ENCODE data around the gene PLA1A. TPM values are rescaled to one million over a fixed set of nuclear protein-coding genes. Genes with fewer than 3 reads are reported as not detected.

Gene PLA1A
- total RNA-seq: not detected in 2 replicates

GRCh38 chr3:119597548-119598288 lies at the start of gene PLA1A:
PLA1A (plus strand) TSS chr3:119597885; CDS start chr3:119597914, 29 bp downstream.

GRCh38 chr3:119559441-119559963 lies 38.2 kb upstream of the PLA1A start, which contains the start of gene CD80:
CD80 (minus strand) TSS chr3:119559614; CDS start chr3:119557728, 1,886 bp downstream.

GRCh38 chr3:119579366-119580066 lies 18.2 kb upstream of the PLA1A start, which contains the start of gene ADPRH:
ADPRH (plus strand) TSS chr3:119579492; CDS start chr3:119582170, 2,678 bp downstream.

GRCh38 chr3:119660474-119661440 lies 63.1 kb downstream of the PLA1A start, which contains the start of gene POPDC2:
POPDC2 (minus strand) TSS chr3:119660589; CDS start chr3:119660423, 166 bp downstream.

GRCh38 chr3:119676771-119677640 lies 79.3 kb downstream of the PLA1A start, which contains the start of gene COX17:
COX17 (minus strand) TSS chr3:119677406; CDS start chr3:119677310, 96 bp downstream.

Other genes starting within 250 kb of the PLA1A start
- gene TMEM39A, start 134.3 kb upstream of the PLA1A start, total RNA-seq: 33.3 and 34.3 TPM in 2 replicates
- 11.3 and 12.6 TPM in 2 replicates for gene POGLUT1, start 128.9 kb upstream of the PLA1A start, total RNA-seq
- gene TIMMDC1, start 99.3 kb upstream of the PLA1A start, total RNA-seq: 57.7 and 71.5 TPM in 2 replicates
- gene CD80, start 38.3 kb upstream of the PLA1A start, total RNA-seq: not detected in 2 replicates
- 2.0 and 2.7 TPM in 2 replicates for gene ADPRH, start 18.4 kb upstream of the PLA1A start, total RNA-seq
- not detected in 2 replicates for gene POPDC2, start 62.7 kb downstream of the PLA1A start, total RNA-seq
- 23.4 and 24.2 TPM in 2 replicates for gene COX17, start 79.5 kb downstream of the PLA1A start, total RNA-seq
- 0.45 and 0.50 TPM in 2 replicates for gene CFAP91, start 105.1 kb downstream of the PLA1A start, total RNA-seq
- gene NR1I2, start 184.2 kb downstream of the PLA1A start, total RNA-seq: under 0.01 and 0.34 TPM in 2 replicates

Data from bronchus fibroblast of lung (primary cell).